Stomach (tissue), 9 donors: ENCODE results near the gene FBXW12. TPM values are rescaled to one million over a fixed set of nuclear protein-coding genes. Genes with fewer than 3 reads are reported as not detected.
"Not testable (repeated sequence)": the region's sequence is repeated elsewhere in the genome, so short reads cannot be mapped to it uniquely, and the experiment has no call there.

Source experiments
- DNase-seq, 2 donors: peaks; one replicate each; pipeline versions ENCODE4 v3.0.0 to v3.0.0-alpha.2; 2013 to 2019
- H3K27ac ChIP-seq, 5 donors: fragments of 200-600 bp in 4 of 5; sonication (generic) in 4 of 5; one replicate each; pipeline ENCODE4 v1.5.1; 2013 to 2019; ENCODE audit warnings: mild to moderate bottlenecking in 1 of 5, moderate library complexity in 1 of 5
- H3K27me3 ChIP-seq, 3 donors: fragments of 200-600 bp; sonication (generic); one replicate each; pipeline ENCODE4 v1.5.1; 2017 to 2019; ENCODE audit warnings: mixed run types in 1 of 3
- H3K36me3 ChIP-seq, 4 donors: fragments of 200-600 bp; sonication (generic); 1 replicate in 3 of 4; 2 replicates in 1 of 4; pipeline ENCODE4 v1.5.1; 2016 to 2019
- H3K4me1 ChIP-seq, 4 donors: fragments of 200-600 bp; sonication (generic); one replicate each; pipeline ENCODE4 v1.5.1; 2016 to 2019
- H3K4me3 ChIP-seq, 4 donors: fragments of 200-600 bp; sonication (generic) in 3 of 4; one replicate each; pipeline ENCODE4 v1.5.1; 2016 to 2019; ENCODE audit warnings: mild to moderate bottlenecking in 1 of 4
- H3K9me3 ChIP-seq, 4 donors: fragments of 200-600 bp; sonication (generic); one replicate each; pipeline ENCODE4 v1.5.1; 2016 to 2019
- EP300 ChIP-seq: sonication (generic); formaldehyde crosslinking; IDR thresholded peaks from one replicate; pipeline ENCODE4 v1.6.1; 2017; ENCODE audit warnings: antibody characterized with exemption
- POLR2A ChIP-seq, 4 donors: fragments of 450-650 bp; IDR thresholded peaks; one replicate each; pipeline ENCODE4 v1.6.1; 2016; ENCODE audit warnings: antibody characterized with exemption in 4 of 4, control low read depth in 2 of 4, mild to moderate bottlenecking in 1 of 4, moderate library complexity in 1 of 4
- POLR2AphosphoS5 ChIP-seq, 3 donors: sonication (generic); formaldehyde crosslinking; IDR thresholded peaks; one replicate each; pipeline ENCODE4 v1.6.1; 2016; ENCODE audit warnings: antibody characterized with exemption in 3 of 3
- WGBS, 5 donors: extraction: QIAGEN DNeasy Blood & Tissue Kit in 3 of 5; methylation state at CpG; one replicate each; pipeline versions ENCODE4 v1.1.5 to v1.1.7; 2013 to 2018; 5-methylcytosine and 5-hydroxymethylcytosine counted together
- intact Hi-C: fragments of 100-400 bp; cut with DNase I; formaldehyde crosslinking; loops from one replicate; pipeline ENCODE4 v1.15.1; 2023; ENCODE audit warnings: low total_unique reads
- polyA plus RNA-seq, 3 donors: library from polyadenylated mRNA; stranded (reverse); fragments of 200-250 nt; gene quantifications; one replicate each; pipeline ENCODE4 v1.2.3, GENCODE V29; 2013
- total RNA-seq, 5 donors: library from RNA; depleted of rRNA; stranded (reverse); fragments of >200 nt; gene quantifications; one replicate each; pipeline versions ENCODE4 v1.1.0 to v1.2.3, GENCODE V29; 2014 to 2016
- TF ChIP-seq, protein P1 (sequence below), 7 experiments: fragments of 450-650 bp in 4 of 7; fragments of 200-600 bp in 3 of 7; sonication (generic) in 3 of 7; IDR thresholded peaks; one replicate each; pipeline ENCODE4 v1.5.1; 2016 to 2019; ENCODE audit warnings: antibody characterized with exemption in 7 of 7, control low read depth in 2 of 7, mild to moderate bottlenecking in 1 of 7
- donor health status: healthy with polysubstance abuse.
- donor health status: Bipolar disorder and iron deficiency.
- donor health status: healthy.

FBXW12 gene
- total and polyA plus RNA-seq, 8 donors, result not detected

DNA sequence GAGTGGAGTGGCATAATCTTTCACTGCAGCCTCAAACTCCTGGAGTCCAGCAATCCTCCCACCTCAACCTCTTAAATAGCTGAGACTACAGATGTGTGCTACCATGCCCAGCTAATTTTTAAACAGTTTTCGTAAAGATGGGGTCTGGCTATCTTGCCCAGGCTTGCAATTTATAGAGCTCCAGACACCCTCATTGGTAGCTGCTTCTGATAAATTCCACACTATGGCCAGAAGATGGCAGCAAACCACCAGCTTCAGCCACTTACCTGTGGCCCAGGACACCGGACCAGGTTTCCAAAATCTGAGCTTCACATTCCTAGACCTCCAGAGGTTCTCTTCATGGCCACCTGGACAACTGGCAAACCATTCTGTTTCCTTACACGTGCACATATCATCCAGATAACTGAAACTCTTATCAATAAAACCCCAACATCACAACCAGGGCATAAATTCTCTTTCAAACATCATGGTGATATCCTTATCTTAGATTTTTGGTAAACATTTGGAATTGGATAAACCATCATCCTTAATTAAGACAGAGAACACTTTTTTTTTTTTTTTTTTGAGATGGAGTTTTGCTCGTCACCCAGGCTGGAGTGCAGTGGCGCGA lies 28.9 kb downstream of the FBXW12 start:
- intact Hi-C loops, result loop anchor here (2.0 kb wide), 1 partner anchor 34 kb away; no protein-coding TSS in a partner anchor
- Histone ChIP-seq H3K4me3 (no peak overlapping the region), H3K36me3 (peaks cover 17 to 32% (median 25%) of the 10 kb centered on the region in 4 donors), H3K27ac (peak overlapping the region in 4 of 5 donors; percentile 57 to 87 (median 78)), H3K4me1 (peaks cover 0 to 21% (median 16%) of the 10 kb centered on the region in 4 donors), H3K9me3 (no peaks in the 10 kb centered on the region), H3K27me3 (peaks cover 0 to 4% (median 0%) of the 10 kb centered on the region in 3 donors)
- peak; percentile 69 to 89 for DNase-seq
- WGBS, 5 donors, result 46 to 56% (median 52%) methylated on average over 6 of the region's 6 CpGs
- TF ChIP-seq, protein P1, sequence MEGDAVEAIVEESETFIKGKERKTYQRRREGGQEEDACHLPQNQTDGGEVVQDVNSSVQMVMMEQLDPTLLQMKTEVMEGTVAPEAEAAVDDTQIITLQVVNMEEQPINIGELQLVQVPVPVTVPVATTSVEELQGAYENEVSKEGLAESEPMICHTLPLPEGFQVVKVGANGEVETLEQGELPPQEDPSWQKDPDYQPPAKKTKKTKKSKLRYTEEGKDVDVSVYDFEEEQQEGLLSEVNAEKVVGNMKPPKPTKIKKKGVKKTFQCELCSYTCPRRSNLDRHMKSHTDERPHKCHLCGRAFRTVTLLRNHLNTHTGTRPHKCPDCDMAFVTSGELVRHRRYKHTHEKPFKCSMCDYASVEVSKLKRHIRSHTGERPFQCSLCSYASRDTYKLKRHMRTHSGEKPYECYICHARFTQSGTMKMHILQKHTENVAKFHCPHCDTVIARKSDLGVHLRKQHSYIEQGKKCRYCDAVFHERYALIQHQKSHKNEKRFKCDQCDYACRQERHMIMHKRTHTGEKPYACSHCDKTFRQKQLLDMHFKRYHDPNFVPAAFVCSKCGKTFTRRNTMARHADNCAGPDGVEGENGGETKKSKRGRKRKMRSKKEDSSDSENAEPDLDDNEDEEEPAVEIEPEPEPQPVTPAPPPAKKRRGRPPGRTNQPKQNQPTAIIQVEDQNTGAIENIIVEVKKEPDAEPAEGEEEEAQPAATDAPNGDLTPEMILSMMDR (IDR thresholded peaks at IDR 0.05), result peak in 5 of 7 experiments; percentile 64 to 91 (median 79)
- no peak for TF ChIP-seq POLR2A (IDR thresholded peaks at IDR 0.05)
- no peak for TF ChIP-seq EP300
- TF ChIP-seq POLR2AphosphoS5 (IDR thresholded peaks at IDR 0.05), result no peak

DNA sequence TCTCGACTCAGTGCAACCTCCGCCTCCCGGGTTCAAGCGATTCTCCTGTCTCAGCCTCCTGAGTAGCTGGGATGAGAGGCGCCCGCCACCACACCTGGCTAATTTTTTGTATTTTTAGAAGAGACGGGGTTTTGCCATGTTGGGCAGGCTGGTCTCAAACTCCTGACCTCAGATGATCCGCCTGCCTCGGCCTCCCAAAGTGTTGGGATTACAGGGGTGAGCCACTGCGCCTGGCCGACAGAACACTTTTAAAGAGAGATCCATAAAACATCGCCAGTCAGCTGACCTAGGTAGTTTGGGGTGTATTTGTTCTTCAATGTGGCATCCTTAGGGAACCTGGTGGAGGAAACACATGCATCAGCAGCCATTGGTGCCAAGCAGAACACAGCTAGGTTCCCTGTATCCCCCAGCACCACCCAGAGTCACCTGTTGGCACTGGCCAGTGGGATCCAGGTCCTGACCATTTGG lies 29.4 kb downstream of the FBXW12 start:
- H3K36me3 ChIP-seq, result peaks cover 22 to 37% (median 30%) of the 10 kb centered on the region in 4 donors
- H3K27ac ChIP-seq, result peak overlapping the region; percentile 3 to 87 (median 78)
- not testable (repeated sequence) for H3K4me3 ChIP-seq, H3K27me3 ChIP-seq, H3K9me3 ChIP-seq
- WGBS, 5 donors, result 86 to 94% (median 88%) methylated on average over 12 of the region's 12 CpGs
- peaks cover 0 to 21% (median 16%) of the 10 kb centered on the region in 4 donors for H3K4me1 ChIP-seq
- DNase-seq, result peak in 1 of 2 donors; percentile 9
- intact Hi-C loops, result loop anchor here (2.0 kb wide), 1 partner anchor 33 kb away; no protein-coding TSS in a partner anchor

DNA sequence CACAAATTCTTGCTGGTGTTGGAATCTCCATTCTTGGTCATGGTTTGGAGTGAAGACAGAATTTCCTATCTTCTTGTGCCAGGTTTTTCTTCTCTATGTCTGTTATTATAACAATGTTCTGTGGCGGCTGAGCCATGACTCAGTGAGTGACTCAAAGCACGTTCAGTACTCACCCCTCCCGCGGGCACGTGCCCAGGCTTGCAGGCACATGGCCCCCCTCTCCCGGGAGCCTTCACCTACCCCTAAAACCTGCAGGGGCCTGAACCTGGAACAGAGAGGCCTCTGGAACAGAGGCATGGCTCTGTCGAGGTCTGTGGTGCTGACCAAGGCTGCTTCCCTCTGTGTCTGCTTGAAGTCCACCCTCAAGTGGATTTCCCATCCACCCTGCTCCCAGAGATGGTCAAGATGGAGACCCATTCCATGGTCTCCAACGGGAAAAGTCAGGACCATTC lies 30.3 kb downstream of the FBXW12 start:
- WGBS, 5 donors, result 20 to 41% (median 35%) methylated on average over 6 to 8 of the region's 8 CpGs
- Histone ChIP-seq H3K9me3 (no peaks in the 10 kb centered on the region), H3K27ac (peak overlapping the region in 4 of 5 donors; percentile 57 to 87 (median 78)), H3K4me3 (no peak overlapping the region), H3K4me1 (peaks cover 0 to 21% (median 16%) of the 10 kb centered on the region in 4 donors), H3K27me3 (no peaks in the 10 kb centered on the region), H3K36me3 (peaks cover 25 to 45% (median 39%) of the 10 kb centered on the region in 4 donors)
- intact Hi-C loops, result no loop called here
- TF ChIP-seq POLR2A (IDR thresholded peaks at IDR 0.05) (no peak), POLR2AphosphoS5 (IDR thresholded peaks at IDR 0.05) (peak; percentile 14 to 81 (median 66)), EP300 (peak; percentile 78)
- TF ChIP-seq, protein P1 (IDR thresholded peaks at IDR 0.05), result no peak
- peak; percentile 59 to 73 for DNase-seq

DNA sequence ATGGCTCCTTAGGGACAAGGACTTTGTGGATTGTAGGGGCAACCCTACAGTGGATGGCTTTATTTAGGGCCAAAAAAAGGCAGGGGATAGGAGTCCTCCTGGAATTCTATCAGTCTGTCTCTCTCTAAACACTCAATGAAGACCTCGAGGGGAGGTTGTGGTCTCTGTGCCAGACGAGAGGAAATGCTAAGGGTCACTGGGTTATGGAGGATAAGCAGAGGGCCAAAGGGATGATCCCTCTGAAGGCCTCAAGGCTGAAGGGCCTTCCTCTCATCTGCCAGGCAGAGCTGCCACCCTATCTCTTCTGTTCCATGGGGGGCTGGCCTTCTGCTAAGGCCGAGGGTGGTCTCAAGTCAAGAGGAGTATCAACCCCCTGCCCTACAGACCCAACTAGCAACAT lies 30.9 kb downstream of the FBXW12 start:
- 51 to 74% (median 62%) methylated on average over 3 of the region's 3 CpGs for WGBS, 5 donors
- TF ChIP-seq, protein P1 (IDR thresholded peaks at IDR 0.05), result no peak
- no peak for TF ChIP-seq POLR2A (IDR thresholded peaks at IDR 0.05)
- Histone ChIP-seq H3K27me3 (no peaks in the 10 kb centered on the region), H3K4me3 (no peak overlapping the region), H3K9me3 (no peaks in the 10 kb centered on the region), H3K4me1 (peaks cover 0 to 21% (median 16%) of the 10 kb centered on the region in 4 donors), H3K36me3 (peaks cover 29 to 51% (median 45%) of the 10 kb centered on the region in 4 donors), H3K27ac (peak overlapping the region; percentile 12 to 87 (median 78))
- peak in 1 of 2 donors; percentile 1 for DNase-seq
- intact Hi-C loops, result no loop called here
